ENCODE data around the gene LPP. TPM values are rescaled to one million over a fixed set of nuclear protein-coding genes. Genes with fewer than 3 reads are reported as not detected.

The LPP gene
- total RNA-seq, 6 donors from 2014 or later, result 86.0 to 196 (median 160) TPM

DNA sequence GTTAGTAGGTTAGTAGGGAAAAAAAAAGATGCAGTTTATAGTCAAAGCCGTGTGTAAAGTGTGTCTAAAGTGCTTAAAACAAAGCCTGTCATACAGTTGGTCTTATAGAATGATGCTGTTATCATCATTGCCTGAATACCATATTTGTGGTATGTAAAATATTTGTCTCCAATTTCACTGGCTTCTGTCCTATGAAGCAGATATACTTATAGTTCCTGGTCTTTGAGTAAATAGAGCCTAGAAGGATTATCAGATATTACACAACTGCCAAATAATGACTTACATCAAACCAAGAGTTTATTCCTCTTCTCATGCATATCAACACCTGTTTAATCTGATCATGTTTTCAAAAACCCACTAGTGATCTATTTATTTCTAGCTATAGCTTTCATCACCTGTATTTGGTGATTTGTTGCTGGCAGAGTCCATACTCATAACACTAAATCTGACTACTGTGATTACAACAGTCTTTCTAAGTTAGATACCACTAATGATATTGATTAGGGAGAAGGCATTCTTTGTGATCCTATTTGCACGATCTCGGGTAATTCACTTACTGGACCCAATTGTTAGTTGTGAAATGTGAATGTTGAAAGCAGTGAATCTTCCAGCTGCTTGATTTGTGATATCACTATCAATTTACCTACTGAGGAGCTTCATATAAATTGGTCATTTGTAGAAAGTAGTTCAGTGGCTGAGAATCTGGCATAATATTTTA is 413.7 kb downstream of the LPP start:
- Histone ChIP-seq H3K27ac (no peak overlapping the region), H3K27me3 (no peaks in the 10 kb centered on the region), H3K4me1 (peaks cover 0 to 12% (median 6%) of the 10 kb centered on the region in 4 donors), H3K9me3 (no peaks in the 10 kb centered on the region), H3K36me3 (no peaks in the 10 kb centered on the region), H3K4me3 (no peak overlapping the region)
- ATAC-seq (ENCODE audit: low FRiP score in 2 of 2), result no peak
- TF ChIP-seq, protein P1, sequence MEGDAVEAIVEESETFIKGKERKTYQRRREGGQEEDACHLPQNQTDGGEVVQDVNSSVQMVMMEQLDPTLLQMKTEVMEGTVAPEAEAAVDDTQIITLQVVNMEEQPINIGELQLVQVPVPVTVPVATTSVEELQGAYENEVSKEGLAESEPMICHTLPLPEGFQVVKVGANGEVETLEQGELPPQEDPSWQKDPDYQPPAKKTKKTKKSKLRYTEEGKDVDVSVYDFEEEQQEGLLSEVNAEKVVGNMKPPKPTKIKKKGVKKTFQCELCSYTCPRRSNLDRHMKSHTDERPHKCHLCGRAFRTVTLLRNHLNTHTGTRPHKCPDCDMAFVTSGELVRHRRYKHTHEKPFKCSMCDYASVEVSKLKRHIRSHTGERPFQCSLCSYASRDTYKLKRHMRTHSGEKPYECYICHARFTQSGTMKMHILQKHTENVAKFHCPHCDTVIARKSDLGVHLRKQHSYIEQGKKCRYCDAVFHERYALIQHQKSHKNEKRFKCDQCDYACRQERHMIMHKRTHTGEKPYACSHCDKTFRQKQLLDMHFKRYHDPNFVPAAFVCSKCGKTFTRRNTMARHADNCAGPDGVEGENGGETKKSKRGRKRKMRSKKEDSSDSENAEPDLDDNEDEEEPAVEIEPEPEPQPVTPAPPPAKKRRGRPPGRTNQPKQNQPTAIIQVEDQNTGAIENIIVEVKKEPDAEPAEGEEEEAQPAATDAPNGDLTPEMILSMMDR (IDR thresholded peaks at IDR 0.05), result no peak
- WGBS, 2 donors, result 93 to 95% methylated on average over 3 of the region's 3 CpGs
- DNase-seq, result no peak

DNA sequence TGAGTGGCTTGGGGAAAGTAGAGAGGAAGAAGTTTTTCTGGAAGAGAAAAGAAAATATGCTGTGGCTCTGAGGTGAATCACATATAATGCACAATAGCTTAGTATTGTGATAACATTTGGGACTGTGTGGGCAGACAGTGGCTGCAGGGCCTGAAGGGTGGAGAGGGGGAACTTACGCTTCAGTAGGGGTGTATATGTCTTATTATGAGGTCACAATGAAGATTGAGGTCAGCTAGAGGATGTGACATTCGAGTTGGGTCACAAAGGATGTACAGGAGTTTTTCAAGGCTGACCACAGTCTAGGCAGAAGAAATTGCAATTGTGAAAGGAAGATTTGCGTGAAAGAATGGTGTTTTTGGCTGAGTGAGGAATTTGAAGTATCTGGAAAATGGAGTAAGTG is 414.8 kb downstream of the LPP start:
- H3K4me3 ChIP-seq, result no peak overlapping the region
- no peaks in the 10 kb centered on the region for H3K9me3 ChIP-seq
- H3K4me1 ChIP-seq, result peaks cover 0 to 12% (median 6%) of the 10 kb centered on the region in 4 donors
- no peak for DNase-seq
- no peak for ATAC-seq (ENCODE audit: low FRiP score in 2 of 2)
- no peaks in the 10 kb centered on the region for H3K36me3 ChIP-seq
- no peak overlapping the region for H3K27ac ChIP-seq
- 77 to 87% methylated on average over 3 of the region's 3 CpGs for WGBS, 2 donors
- TF ChIP-seq, protein P1 (IDR thresholded peaks at IDR 0.05), result no peak
- TF ChIP-seq POLR2A (IDR thresholded peaks at IDR 0.05), result no peak
- TF ChIP-seq EP300 (IDR thresholded peaks at IDR 0.05), result no peak
- TF ChIP-seq POLR2AphosphoS5 (IDR thresholded peaks at IDR 0.05), result no peak
- no peaks in the 10 kb centered on the region for H3K27me3 ChIP-seq

DNA sequence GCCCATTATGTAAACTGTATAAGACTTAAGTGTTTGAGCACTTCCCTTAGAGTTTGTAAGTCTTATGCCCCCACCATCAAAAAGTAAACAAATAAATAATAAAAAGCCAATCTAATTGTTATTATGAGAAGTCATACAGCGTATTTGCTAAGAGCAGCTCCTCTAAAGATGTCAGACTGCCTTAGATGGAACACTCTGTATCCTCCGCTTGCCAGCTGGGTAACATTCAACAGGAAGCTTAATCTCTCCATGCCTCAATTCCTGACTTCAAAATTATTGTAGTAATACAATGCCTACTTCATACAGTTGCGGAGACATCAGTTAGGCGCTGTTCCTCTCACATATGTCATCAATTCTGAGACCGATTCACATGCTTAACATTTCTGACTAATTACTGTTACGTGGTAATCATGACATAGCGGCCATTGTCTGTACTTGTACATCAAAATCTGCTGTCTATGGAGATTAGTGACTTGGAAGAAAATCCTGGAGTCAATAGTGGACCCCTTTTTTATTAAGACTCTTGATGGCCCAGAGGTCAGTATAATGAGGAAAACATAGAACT is 417.7 kb downstream of the LPP start:
- no peak for ATAC-seq (ENCODE audit: low FRiP score in 2 of 2)
- H3K4me3 ChIP-seq, result no peak overlapping the region
- H3K27me3 ChIP-seq, result no peaks in the 10 kb centered on the region
- no peak overlapping the region for H3K27ac ChIP-seq
- 69 to 79% methylated on average over 7 of the region's 7 CpGs for WGBS, 2 donors
- TF ChIP-seq, protein P1 (IDR thresholded peaks at IDR 0.05), result no peak
- peaks cover 0 to 12% (median 6%) of the 10 kb centered on the region in 4 donors for H3K4me1 ChIP-seq
- no peaks in the 10 kb centered on the region for H3K9me3 ChIP-seq
- DNase-seq, result no peak
- H3K36me3 ChIP-seq, result no peaks in the 10 kb centered on the region

DNA sequence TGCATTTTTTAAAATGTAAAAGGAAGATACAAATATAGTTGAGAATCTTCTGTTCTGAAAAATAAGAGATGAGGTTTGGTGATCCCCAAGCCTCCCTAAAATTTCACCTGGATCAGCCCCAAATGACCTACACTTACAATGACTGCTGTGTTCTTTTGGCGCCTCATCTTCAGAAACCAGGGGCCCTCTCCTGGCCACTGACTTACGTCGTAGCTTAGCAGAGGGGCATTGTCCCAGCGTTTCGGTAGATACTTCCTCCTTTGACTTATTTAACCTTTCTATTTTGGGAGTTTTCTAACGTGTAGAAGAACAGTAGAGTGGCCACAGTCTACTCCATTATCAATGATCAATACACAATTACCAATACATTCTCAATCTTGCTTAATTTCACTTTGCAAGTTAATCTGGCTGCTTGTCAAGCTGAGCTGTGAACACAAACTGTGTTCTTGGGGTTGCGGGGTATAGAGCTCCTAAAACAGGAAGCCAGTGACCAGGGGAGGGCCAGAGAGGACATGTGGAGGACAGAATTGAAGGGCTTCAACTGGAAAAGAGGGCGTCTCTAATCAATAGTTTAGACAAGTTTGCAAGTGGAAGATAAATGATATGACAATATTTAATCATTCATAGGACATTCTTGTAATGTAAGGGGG is 419.5 kb downstream of the LPP start:
- no peaks in the 10 kb centered on the region for H3K27me3 ChIP-seq
- 62 to 84% methylated on average over 8 of the region's 8 CpGs for WGBS, 2 donors
- ATAC-seq (ENCODE audit: low FRiP score in 2 of 2) (no peak), DNase-seq (no peak)
- peaks cover 0 to 13% (median 6%) of the 10 kb centered on the region in 4 donors for H3K4me1 ChIP-seq
- H3K9me3 ChIP-seq, result no peaks in the 10 kb centered on the region
- no peak overlapping the region for H3K27ac ChIP-seq
- TF ChIP-seq POLR2AphosphoS5 (IDR thresholded peaks at IDR 0.05) (no peak), POLR2A (IDR thresholded peaks at IDR 0.05) (no peak), EP300 (IDR thresholded peaks at IDR 0.05) (no peak)
- TF ChIP-seq, protein P1 (IDR thresholded peaks at IDR 0.05), result no peak
- H3K4me3 ChIP-seq, result no peak overlapping the region
- no peaks in the 10 kb centered on the region for H3K36me3 ChIP-seq
